ACC112 (cell line): ENCODE measurements around the gene NCOA1.
"Not testable (repeated sequence)": the region's sequence is repeated elsewhere in the genome, so short reads cannot be mapped to it uniquely, and the experiment has no call there.

Source experiments
- H2AFZ ChIP-seq: fragments of 200-600 bp; sonication (generic); one replicate; pipeline ENCODE4 v1.6.0; 2017; ENCODE audit warnings: antibody characterized with exemption, low read length; ENCODE audit not compliant: unreplicated experiment
- H3K27ac ChIP-seq: fragments of 200-600 bp; sonication (generic); 2 replicates; pipeline ENCODE4 v1.5.1; 2014; ENCODE audit warnings: low read depth, mild to moderate bottlenecking, antibody characterized with exemption, low read length, moderate library complexity
- H3K27me3 ChIP-seq: fragments of 200-600 bp; sonication (generic); 2 replicates; pipeline ENCODE4 v1.6.1; 2014; ENCODE audit warnings: mild to moderate bottlenecking, antibody characterized with exemption, low read length, moderate library complexity, mixed read lengths; ENCODE audit not compliant: insufficient read depth
- H3K36me3 ChIP-seq: fragments of 200-600 bp; sonication (generic); 2 replicates; pipeline ENCODE4 v1.6.1; 2016; ENCODE audit warnings: mild to moderate bottlenecking, antibody characterized with exemption, low read length, moderate library complexity, mixed read lengths; ENCODE audit not compliant: insufficient read depth
- H3K4me1 ChIP-seq: fragments of 200-600 bp; sonication (generic); one replicate; pipeline ENCODE4 v1.6.1; 2016; ENCODE audit warnings: low read length, mixed read lengths; ENCODE audit not compliant: insufficient read depth, unreplicated experiment, control insufficient read depth
- H3K4me3 ChIP-seq: fragments of 200-600 bp; sonication (generic); 2 replicates; pipeline ENCODE4 v1.5.1; 2014; ENCODE audit warnings: mild to moderate bottlenecking, low read depth, low read length
- H3K79me2 ChIP-seq: fragments of 200-600 bp; sonication (generic); one replicate; pipeline ENCODE4 v1.6.0; 2016; ENCODE audit warnings: low read length; ENCODE audit not compliant: control insufficient read depth, unreplicated experiment, insufficient read depth

The NCOA1 gene

DNA sequence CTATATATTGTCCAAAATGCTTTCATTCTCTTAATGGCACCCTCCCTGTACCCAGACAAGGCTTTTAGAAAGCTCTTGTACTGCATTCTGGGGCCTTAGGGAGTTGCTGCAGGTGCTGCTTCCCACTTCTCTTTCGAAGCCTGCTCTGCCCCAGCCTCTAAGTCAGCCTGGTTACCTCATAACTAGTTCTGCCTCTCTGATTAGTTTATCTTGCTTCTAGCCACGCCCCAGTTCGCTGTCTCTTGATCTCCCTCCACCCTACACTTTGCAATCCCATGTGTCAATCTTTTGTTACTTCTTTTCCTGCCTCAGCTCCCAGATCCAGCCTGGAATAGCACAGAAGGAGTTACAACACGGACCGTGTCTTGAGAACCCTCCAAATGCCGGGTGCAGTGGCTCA, 13.8 kb upstream of the NCOA1 start:
- Histone ChIP-seq H2AFZ (no peak overlapping the region), H3K27me3 (no peaks in the 10 kb centered on the region), H3K36me3 (no peaks in the 10 kb centered on the region), H3K4me3 (no peak overlapping the region), H3K4me1 (no peaks in the 10 kb centered on the region), H3K27ac (no peak overlapping the region), H3K79me2 (no peaks in the 10 kb centered on the region)

DNA sequence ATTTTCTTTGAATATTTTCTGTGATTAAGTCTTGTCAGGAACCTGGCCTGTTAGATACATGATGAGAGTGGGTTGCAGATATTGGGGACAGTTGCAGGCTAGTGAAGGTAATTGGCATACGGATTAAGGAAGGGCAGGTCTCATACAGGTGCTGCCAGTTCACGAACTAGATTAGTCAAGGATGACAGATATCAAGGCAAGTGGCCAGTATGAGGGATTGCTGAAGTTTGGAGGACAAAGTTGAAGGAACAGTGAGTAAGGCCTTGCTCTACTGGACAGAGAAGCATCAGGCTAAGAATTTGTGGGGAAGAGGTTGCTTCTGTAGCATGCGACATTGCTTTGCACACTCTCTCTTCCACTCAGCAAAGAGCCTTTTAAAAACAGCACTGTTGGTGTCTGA, 12.8 kb upstream of the NCOA1 start:
- Histone ChIP-seq H3K27me3 (no peaks in the 10 kb centered on the region), H3K27ac (no peak overlapping the region), H3K4me3 (no peak overlapping the region), H2AFZ (no peak overlapping the region), H3K4me1 (no peaks in the 10 kb centered on the region), H3K36me3 (no peaks in the 10 kb centered on the region), H3K79me2 (no peaks in the 10 kb centered on the region)

DNA sequence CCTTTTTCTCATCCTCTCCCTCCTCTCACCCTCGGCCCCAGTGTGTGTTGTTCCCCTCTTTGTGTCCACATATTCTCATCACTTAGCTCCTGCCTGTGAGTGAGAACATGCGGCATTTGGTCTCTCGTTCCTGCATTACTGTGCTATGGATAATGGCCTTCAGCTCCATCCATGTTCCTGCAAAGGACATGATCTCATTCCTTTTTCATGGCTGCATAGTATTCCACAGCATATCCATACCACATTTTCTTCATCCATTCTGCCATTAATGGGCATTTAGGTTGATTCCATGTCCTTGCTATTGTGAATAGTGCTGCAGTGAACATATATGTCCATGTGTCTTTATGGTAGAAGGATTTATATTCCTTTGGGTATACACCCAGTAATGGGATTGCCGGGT, 10.8 kb upstream of the NCOA1 start:
- no peaks in the 10 kb centered on the region for H3K36me3 ChIP-seq
- H3K79me2 ChIP-seq = no peaks in the 10 kb centered on the region
- no peak overlapping the region for H3K27ac ChIP-seq
- no peak overlapping the region for H3K4me3 ChIP-seq
- no peaks in the 10 kb centered on the region for H3K27me3 ChIP-seq
- no peak overlapping the region for H2AFZ ChIP-seq
- no peaks in the 10 kb centered on the region for H3K4me1 ChIP-seq

DNA sequence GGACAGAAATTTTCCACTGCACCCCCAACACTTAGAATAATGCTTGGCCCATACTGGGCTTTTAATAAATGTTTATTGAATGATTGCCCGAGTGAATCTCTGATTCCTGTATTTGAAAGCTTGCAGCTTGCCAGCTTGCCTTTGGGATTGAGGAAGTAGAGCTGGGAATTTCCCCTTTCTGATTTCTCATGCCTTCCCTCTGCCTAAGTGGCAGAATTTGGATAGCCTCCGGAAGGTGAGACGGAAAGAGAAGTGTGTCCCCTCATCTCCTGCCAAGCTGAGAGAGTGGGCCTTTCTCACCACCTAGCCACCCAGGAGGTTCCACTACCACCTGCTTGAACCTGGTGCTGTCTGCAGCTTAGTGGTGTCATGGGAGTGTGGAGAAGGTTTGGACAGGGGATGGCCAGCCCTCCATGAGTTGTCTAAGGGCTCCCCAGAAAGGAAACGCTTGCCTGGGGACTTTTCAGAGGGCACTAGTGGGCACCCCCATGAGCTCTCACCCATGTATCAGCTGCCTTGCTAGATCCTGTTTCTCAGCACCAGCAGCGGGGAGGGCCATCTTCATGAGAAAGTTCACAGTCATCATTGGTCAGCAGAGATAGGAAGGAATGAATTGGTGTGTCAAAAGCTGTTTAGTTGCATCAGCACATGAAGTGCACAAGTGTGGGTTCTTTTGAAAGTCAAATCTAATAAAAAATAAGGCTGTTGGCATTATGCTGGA, 8.6 kb upstream of the NCOA1 start:
- H3K4me3 ChIP-seq = no peak overlapping the region
- H2AFZ ChIP-seq = no peak overlapping the region
- no peaks in the 10 kb centered on the region for H3K4me1 ChIP-seq
- H3K36me3 ChIP-seq = no peaks in the 10 kb centered on the region
- no peak overlapping the region for H3K27ac ChIP-seq
- H3K27me3 ChIP-seq = no peaks in the 10 kb centered on the region
- H3K79me2 ChIP-seq = no peaks in the 10 kb centered on the region

DNA sequence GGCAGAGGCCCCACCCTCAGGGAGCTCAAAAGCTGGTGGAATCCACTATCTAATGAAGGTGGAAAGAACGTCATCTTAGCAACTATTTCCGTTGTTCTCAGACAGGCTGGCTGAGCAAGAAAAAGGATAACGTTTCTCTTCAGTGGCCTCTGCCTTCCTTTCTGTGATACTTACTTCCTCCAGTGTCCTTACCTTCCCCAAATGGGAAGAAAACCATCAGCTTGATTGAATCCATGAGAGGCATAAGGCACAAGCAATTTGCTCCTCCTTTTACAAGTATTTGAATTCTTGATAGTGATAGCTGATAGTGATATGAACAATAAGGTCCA, 8.1 kb upstream of the NCOA1 start:
- Histone ChIP-seq H3K79me2 (no peaks in the 10 kb centered on the region), H3K27me3 (no peaks in the 10 kb centered on the region), H3K27ac (no peak overlapping the region), H2AFZ (no peak overlapping the region), H3K4me3 (no peak overlapping the region), H3K36me3 (no peaks in the 10 kb centered on the region), H3K4me1 (no peaks in the 10 kb centered on the region)

DNA sequence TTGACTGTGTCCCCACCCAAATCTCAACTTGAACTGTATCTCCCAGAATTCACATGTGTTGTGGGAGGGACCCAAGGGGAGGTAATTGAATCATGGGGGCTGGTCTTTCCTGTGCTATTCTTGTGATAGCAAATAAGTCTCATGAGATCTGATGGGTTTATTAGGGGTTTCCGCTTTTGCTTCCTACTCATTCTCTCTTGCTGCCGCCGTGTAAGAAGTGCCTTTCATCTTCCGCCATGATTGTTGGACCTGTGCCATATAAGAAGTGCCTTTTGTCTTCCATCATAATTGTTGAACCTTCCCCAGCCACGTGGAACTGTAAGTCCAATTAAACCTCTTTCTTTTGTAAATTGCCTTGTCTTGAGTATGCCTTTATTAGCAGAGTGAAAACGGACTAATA, 6.4 kb upstream of the NCOA1 start:
- H3K4me3 ChIP-seq, H3K79me2 ChIP-seq, H3K4me1 ChIP-seq, H2AFZ ChIP-seq, H3K27ac ChIP-seq, H3K36me3 ChIP-seq, H3K27me3 ChIP-seq: not testable (repeated sequence)

DNA sequence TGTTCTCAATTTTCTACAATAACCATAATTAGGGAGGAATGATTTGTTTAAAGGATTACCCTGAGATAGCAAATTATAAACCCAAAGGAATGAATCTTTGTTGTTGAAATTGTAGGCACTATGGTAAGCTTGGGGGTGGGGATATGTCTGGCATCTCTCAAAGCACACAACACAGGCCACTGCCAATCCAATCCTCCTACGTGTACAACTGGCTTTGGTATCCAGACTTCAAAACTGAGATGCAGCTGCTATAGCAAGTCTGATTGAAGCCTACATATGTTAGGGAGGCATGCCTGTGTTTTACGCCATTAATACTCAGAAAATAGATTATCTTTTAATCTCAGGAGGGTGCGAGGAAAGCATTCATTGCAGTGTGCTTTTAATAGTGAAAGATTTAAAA, 5.9 kb upstream of the NCOA1 start:
- Histone ChIP-seq H3K4me3 (no peak overlapping the region), H3K27me3 (no peaks in the 10 kb centered on the region), H3K79me2 (no peaks in the 10 kb centered on the region), H3K4me1 (peaks cover 6% of the 10 kb centered on the region), H3K36me3 (no peaks in the 10 kb centered on the region), H3K27ac (no peak overlapping the region), H2AFZ (no peak overlapping the region)

DNA sequence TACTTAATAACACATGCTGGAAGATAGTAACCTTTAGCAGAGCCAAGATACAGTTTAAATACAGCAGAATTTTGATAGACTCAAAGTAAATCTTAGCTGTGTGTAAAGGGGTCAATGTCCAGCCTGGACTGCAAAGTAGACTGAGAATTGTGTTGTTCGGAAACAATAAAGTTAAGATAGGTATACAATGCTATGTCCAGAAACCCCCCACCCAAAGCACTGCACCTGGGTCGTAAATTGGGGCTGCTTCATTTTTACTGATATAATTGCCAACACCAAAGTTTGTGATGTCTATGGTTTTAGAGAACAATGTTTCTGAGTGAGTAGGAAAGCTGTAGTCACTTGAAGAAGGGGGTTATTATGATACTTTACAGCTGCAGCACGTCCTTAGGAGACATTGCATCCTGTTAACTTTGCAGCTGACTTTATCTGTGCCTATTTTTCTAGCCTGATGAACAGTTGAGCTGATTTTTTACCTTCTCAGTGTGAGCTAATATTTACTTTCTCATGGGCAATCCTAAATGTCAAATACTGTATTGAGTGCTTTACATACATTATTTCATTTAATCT, 4.3 kb upstream of the NCOA1 start:
- Histone ChIP-seq H3K36me3 (no peaks in the 10 kb centered on the region), H3K79me2 (no peaks in the 10 kb centered on the region), H3K4me1 (peaks cover 6% of the 10 kb centered on the region), H2AFZ (no peak overlapping the region), H3K4me3 (no peak overlapping the region), H3K27ac (no peak overlapping the region), H3K27me3 (no peaks in the 10 kb centered on the region)

DNA sequence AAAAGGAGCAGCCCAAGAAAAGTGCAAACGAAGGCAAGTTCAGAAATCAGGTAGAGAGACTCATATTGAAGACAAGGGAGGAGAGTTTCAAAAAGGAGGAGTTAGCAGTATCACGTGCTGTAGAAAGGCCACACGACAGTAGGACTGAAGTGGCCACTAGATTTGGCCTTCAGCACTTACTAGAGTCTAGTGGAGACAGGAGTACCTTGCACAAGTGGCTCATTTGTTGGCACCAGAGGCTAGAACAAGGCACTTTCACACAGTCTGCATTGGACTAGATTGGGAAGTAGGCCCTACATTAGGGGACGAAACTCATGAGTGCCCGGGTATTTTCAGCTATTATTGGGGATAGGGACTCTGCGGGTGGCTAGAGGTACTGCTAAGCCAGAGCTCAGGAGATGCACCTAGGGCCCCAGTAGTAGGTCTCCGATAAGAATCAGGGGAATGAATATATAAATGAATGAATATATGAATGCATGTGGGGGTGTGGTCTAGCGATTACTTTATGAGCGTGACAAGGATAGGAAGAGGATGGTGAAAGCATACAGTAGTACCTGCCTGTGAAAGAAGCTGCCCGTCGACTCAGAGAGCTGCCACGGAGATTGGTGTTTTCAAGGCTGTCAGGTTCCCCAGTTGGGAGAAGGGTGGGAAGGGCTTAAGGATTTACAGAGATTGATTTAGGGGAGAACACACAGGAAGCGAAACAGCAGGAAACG, 1.4 kb upstream of the NCOA1 start:
- H3K79me2 ChIP-seq = peaks cover 19% of the 10 kb centered on the region
- H3K27me3 ChIP-seq = no peaks in the 10 kb centered on the region
- no peaks in the 10 kb centered on the region for H3K36me3 ChIP-seq
- no peak overlapping the region for H3K27ac ChIP-seq
- H2AFZ ChIP-seq = peak overlapping the region; percentile 88
- H3K4me3 ChIP-seq = peak overlapping the region; percentile 73
- peaks cover 18% of the 10 kb centered on the region for H3K4me1 ChIP-seq

DNA sequence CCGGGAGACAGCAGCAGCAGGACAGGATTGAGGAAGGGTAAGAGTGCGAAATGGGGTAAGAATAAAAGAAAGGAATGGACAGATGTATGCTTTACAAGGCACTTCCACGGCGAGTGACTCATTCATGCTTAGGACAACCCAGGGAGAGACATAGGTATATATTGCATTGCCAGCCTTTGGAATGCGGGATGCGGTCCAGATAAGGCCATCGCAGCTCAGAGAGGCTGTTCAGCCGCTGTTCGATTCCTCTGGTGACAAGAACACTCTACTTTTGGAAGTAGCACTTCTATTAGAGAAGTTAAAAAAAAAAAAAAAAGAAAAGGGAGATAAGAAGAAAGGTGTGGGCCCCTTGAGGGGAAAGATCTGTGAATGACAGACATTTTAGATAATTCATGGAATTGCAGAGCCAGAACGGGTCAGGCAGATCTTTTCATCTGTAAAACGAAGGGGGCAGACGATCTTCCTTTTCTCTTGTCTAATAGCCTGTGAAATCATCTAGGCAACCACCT, 819 bp upstream of the NCOA1 start:
- Histone ChIP-seq H3K36me3 (no peaks in the 10 kb centered on the region), H3K79me2 (peaks cover 21% of the 10 kb centered on the region), H3K27me3 (no peaks in the 10 kb centered on the region), H2AFZ (peak overlapping the region; percentile 88), H3K4me1 (peaks cover 18% of the 10 kb centered on the region), H3K4me3 (peak overlapping the region; percentile 73), H3K27ac (peak overlapping the region; percentile 40)
